NCI-H526 (cell line): ENCODE measurements around the gene ZIM2.
"Not testable (repeated sequence)": the region's sequence is repeated elsewhere in the genome, so short reads cannot be mapped to it uniquely, and the experiment has no call there.

Experiments used
- DNase-seq, 2 experiments: peaks; one replicate each; lab custom pipeline; 2025; lab: John Stamatoyannopoulos, UW

ZIM2 gene

DNA sequence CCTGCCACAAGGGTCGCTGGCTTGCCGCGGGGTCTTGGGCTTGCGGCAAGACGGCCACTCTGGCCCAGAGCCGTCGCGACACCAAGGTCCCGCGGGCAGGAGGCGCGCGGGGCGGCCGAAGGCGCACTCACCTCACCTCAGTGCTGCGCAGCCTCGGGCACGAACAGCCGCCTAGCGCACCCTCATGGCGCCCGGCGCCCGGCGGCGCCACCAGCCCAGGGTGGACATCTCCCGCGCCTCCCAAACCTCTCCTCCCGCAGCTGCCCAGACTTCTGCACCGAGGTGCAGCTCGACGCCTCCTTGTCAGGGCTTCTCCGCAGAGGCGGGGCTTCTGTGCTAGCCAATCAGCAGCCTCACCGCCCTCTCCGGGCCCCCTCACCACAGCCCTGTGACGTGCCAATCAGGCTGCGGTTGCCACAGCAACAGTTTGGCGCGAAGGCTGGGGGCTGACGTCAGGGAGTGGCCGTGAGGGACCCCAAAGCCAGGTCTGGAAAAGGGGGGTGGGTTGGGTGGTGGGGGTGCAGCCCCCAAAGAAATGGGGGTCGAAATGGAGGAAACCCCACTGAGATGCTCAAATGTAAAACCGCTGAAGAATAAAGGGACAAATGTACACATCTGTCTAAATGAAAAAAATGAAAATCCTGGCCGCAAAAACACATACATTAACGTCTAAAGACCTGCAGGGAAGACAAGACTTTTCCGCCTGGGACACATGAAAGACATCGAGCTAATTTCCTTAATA lies at the start of gene ZIM2, which contains the start of gene PEG3:
Gene ZIM2, minus strand, starts transcription at position 276 of the 742 bp plus-strand sequence. CDS start 16,449 bp downstream, outside the sequence.
Gene PEG3, minus strand, starts transcription at position 276 of the 742 bp plus-strand sequence. CDS start 16,071 bp downstream, outside the sequence.
- no peak for DNase-seq

DNA sequence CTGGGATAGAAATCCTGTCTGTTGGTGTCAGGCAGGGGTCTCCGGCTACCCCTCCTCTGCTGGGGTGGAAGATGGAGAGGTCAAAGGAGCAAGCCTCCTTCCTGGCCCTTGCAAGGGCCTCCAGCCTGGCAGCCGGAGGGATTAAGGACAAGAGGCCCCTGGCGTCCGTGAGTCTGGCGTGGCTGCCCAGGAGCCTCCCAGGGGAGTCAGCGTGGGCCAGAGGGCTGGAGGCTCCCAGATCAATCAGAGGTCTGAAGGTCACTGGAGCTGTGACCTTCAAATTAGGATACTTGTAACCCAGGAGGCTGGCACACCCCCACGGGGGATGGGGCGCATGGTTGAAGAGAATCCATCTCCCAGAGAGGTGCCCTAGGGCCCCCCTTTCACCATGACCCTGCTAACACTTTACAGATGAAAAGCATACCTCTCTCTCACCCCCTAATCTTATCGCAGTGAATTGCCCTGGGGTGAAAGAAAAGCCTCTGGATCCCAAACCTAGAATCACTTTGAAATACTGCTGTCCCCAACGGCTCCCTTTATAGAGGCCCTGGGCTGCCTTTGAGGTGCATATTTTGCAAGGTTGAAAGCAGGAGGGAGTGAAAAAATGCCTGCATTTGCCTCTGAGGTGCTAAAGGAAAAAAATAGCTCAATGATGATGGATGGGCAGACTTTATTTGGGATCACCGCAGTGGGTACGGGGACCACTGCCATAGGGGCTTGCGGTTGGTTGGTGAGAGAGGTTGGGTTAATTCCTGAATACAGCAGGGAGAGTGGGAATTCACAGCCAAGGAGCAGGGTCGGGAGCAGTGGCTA lies 44.9 kb upstream of the ZIM2 start:
- no peak for DNase-seq

DNA sequence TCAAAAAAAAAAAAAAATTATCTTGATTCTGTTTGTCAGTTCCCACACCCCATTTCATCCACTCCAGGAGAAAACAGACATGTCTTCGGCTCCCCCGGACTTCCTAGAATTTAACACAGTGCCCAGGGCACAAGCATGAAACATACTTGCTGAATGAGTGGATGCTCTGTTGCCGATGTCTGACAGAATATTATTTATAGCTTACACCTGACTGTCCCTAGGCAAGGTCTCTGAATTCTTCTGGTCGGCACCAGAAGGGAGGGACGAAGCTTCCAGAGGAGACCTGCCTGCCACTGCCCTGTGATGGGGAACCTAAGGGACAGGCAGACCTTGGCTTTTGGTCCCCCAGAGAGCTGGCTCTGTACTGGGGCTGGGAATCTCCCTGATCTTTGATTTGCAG lies 43.9 kb upstream of the ZIM2 start:
- DNase-seq = no peak

DNA sequence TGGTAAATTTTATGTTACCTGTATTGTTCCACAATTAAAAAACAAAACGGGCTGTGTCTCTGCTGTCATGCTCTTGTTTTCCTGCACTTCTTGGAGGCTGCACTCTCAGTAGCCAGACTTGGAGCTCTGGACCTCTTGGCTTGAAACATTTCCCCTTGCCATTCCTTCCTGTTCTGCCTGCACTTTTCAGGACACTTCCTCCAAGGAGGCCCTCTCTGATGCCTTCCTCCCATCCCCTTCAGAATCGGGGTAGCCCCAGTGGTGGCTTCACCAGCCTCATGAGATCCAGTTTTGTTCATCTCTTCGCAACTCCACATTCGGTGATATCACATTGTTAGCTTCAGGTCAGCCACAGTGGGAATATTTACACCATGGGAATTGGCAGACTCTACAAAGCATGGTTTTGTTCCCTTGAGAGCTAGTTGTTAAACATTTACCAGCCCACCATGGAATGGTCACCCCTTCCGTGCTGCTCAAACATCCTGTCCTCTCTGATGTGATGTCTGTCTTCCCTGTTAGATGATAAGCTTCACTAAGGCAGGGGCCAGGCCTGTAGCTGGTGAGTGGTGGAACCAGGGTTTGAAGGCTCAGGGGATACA lies 40.2 kb upstream of the ZIM2 start:
- no peak for DNase-seq

DNA sequence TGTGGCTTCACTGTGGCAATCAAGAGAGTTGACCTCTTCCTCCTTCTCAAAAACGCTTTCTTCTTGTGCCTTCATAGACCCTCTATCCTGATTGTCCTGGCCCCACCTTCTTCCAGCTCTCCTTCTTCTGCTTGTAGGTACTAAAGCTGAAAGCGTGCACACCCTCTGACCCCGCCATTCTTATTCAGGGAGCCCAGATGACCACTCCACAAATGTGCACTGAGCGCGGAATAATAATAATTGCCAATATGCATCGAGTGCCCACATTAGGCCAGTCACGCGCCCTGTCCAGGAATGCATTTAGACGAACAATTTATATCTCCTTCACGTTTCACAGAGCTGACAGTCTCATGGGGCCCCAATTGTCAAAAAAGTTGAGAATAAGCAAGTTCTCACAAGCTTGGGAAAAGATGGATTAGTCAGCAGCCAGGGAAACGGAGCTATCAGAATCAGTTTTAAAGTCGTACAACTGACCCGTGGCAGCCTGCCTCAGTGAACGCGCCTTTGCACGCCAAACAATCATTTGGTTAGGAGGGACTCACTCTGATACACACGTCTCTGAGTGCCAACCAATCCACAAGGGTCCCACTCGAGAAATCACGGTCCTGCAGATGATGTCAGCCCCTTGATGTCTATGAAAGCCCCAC lies 36.7 kb upstream of the ZIM2 start:
- DNase-seq = no peak

DNA sequence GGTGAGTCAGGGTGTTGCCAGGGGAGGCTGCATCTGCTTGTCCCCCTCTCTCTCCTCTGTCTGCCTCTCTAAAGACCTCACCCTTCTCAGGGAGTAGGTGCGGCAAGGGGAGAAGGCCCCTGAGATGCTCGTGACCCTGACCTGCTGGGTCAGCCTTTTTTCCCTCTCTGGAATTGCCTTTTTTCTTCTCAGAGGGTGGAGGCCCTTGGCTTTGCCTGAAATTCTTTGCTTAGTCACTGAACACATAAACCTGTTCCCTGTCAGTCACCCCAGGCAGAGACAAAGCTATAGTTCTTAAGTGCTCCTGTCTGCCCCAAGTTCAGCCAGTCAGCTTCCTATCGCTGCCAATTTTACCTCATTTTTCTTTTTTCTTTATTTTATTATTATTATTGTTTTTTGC lies 35.2 kb upstream of the ZIM2 start:
- no peak for DNase-seq

DNA sequence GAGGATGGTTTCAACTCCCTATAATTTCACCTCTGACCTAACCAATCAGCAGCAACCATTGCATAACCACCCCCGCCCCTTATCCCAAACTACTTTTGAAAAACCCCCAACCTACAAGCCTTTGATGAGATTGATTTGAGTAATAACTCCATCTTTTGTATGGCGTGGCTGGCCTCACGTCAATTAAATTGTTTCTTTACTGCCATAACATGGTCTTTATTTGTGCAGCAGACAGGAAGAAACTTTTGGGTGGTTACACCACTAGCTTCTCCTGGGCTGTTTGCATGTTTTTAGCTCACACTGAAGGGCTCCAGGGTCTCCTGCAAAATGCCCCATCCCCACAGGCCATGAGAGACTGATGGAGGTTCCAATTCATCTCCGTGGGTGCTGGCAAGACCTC lies 34.0 kb upstream of the ZIM2 start:
- no peak for DNase-seq

DNA sequence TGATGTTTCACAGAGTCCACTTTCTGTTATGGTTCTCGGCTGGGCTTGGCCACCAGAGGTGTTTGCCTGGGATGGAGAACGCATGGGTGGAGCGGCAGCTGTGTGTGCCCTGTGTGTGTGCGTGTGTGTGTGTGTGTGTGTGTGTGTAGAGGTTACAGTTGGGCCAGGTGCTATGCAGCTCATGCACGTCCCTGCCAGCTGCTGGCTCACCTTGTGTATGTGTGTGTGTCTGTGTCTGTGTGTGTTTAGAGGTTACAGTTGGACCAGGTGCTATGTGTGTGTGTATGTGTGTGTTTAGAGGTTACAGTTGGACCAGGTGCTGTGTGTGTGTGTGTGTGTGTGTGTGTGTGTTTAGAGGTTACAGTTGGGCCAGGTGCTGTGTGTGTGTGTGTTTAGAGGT lies 33.0 kb upstream of the ZIM2 start:
- no peak for DNase-seq

DNA sequence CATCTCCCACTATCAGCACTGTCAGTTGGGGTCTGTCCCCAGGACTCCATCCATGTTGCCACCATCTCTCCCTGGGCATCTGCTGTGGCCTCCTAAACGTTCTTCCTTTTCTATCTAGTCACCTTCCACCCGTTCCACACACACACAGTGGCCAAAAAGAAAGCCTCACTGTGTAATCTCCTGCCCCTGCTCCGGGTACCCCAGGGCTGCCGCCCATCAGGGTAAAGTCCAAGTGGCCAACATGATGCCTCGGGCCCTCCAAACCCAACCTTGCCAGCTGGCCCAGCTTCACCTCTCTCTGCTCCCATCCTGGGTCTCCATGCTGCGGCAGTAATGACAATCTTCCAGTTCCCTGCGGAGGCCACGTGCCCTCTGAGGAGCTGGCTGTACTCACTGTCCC lies 29.4 kb upstream of the ZIM2 start:
- no peak for DNase-seq

DNA sequence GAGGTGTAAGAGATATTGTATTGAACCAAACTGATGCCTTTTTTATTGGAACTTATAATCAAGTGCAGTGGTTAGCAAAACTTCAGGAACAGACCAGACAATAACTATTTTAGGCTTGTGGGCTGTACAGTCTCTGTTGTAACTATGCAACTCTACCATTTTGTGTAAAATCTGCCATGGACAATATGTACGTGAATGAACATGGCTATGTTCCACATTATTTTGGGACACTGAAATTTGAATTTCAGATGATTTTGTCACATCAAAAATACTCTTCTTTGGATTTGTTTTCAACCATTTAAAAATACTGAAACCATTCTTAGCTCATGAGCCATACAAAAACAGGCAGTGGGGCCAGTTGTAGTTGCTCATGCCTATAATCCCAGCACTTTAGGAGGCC lies 27.9 kb upstream of the ZIM2 start:
- DNase-seq = no peak

DNA sequence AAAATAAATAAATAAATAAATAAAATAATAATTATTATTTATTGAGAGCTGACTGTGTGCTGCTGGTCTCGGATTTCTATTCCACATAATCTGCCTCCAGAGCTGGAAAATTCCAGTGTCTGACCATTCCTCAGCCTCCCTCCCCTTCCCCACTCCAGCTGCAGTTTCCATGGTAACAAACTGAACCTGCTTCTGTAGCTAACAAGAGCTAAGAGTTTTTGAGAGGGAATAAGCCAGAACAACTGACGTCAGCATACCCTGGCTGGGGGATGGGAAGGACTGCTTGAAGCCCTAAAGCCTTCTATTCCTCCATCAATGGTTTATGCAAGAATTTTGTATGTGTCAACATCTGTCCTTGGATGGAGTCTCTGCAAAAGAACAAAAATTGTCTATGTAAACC lies 26.0 kb upstream of the ZIM2 start:
- DNase-seq = no peak

DNA sequence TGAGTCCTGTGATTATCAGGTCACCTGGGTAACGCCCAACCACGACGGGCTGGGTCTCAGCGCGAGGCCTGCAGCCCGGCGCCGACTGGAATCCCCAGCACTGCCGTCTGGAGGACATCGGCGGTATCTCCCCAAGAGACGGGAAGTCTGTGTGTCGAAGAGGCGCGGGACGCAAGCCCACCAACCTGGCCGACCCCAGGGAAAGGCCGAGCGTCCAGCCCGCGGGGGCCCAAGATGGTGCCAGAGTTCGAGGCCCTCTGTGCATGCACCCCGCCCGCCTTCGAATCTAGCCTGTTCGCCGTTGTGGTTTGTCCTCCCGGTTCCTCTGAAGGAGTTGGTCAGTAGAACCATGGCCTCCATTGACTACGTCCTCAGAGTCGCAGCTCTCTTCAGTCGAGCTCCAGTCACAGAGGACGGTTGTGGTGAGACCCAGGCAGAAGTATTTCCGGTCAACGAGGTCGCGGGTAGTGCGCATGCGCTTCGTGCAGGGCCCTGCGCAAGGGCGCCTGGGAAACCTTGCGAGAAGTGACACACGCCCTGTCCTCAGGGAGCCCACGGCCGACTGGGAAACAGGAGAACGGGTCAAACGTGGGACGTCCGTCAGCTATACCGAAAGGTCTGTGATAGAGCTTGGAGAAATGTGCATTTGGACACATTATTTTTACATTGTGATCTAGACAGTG lies 24.1 kb upstream of the ZIM2 start:
- DNase-seq = no peak

DNA sequence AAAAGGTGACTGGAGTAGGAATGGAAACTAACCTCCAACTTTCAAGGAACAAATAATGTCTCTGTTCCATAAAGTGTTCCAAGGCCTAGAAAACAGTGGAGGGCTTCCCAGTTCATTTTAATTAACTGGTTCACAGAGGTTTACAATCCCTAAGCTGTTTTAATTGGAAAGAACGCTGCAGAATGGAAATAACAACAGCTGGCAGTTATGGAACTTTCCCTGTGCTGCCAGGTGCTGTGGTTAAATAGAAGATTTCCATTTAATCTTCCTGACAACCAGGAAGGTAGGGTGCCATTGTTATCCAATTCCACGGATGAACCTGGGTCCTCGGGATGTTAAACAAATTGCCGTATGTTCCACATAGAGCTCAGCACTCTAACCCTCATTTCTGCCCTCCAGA lies 22.2 kb upstream of the ZIM2 start:
- DNase-seq = no peak

DNA sequence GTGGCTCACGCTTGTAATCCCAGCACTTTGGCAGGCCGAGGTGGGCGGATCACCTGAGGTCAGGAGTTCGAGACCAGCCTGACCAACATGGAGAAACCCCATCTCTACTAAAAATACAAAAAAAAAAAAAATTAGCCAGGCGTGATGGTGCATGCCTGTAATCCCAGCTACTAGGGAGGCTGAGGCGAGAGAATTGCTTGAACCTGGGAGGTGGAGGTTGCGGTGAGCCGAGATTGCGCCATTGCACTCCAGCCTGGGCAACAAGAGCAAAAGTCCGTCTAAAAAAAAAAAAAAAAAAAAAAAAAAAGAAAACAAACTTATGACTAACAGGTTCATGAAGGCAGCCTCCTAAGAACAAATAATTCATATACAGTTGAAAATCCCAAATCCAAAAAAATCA lies 19.9 kb upstream of the ZIM2 start:
- DNase-seq = not testable (repeated sequence)

DNA sequence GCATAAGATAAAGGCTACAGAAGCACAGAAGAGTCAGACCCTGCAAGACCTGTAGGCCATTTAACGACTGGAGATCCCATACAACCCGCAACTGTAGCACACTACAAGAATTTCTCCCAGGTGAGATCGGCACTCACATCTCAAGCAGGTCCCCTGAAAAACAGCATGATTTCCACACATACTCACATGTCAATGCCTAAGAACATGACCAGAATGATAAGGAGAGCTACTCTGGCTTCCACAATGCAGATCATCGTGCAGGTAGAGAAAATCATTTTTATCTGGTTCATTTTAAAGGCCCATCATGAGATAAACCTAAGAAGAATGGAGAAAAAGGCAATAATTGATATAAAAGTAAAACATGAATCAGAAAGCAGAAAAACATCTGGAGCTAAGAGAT lies 17.5 kb upstream of the ZIM2 start:
- no peak for DNase-seq

DNA sequence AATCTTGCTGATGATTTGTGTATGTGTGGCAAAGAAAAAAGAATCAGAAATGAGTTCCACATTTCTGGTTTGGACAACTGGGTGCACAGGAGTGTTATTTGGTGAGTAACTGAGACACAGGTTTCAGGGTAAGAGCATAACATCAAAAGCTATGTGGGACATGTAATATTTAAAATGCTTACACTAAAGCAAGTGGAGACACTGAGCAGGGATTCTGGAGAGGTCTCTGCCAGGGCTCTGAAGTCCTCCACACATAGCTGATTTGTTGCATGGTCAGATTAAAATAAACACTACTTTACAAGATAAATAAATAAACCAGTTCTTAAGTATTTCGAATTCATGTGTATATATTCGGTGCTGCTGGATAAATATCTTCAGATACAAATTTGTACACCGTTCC lies 16.3 kb upstream of the ZIM2 start:
- DNase-seq = no peak

DNA sequence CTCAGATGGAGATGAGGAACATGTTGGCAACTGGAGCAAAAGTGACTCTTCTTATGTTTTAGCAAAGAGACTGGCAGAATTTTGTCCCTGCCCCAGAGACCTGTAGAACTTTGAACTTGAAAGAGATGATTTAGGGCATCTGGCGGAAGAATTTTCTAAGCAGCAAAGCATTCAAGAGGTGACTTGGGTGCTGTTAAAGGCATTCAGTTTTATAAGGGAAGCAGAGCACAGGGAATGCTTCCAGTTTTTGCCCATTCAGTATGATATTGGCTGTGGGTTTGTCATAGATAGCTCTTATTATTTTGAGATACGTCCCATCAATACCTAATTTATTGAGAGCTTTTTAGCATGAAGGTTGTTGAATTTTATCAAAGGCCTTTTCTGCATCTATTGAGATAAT lies 11.8 kb upstream of the ZIM2 start:
- DNase-seq = not testable (repeated sequence)

DNA sequence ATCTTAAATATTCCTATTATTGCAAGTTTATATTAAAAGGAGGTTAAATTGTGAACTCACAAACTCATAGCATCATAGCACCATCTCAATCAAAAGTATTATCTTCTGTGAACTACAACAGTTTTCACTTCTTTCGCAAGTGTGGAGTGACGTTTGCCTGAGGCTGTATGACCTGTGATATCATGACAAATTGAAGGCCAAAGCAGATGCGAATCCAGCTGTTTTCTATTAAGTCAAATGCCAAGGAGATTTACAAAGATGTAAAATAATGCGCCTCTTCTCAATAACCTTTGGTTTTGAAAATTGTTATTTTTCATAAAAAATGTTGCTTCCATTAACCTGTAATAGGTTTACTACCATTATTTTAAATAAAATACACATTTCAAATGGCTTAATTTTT lies 7.6 kb upstream of the ZIM2 start:
- no peak for DNase-seq

DNA sequence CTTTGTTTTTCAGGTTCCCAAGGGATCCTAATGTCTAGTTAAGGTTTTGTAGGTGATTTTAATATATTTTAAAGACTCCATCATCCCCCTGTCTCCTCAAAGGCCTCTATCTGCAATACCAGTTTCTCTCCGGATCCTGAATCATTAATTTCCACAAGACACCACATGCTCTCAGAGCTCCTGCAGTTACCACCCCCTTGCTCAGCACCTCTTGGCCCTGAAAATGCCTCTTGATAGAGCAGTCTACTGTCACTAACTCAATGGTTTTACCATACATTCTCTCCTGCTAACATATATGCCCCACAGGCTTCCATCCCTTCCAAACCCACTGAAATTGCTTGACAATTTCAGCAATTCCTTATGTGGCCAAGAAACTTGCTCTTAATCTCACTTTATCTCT lies 1.9 kb upstream of the ZIM2 start:
- no peak for DNase-seq

DNA sequence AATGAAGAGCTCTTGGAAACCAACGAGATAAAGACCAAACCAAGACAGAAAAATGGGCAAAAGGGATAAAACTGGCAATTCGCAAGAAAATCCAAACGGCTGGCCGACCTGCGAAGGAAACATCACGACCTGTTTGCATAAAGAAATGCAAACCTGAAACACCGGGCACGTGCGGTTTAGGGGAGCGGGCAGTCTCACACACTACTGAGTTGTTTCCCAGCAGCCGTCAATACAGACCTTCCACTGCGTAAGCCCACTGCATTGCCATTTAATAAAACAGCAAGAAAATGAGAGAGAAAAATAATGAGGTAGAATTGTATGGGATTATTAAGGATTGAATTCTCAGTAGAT lies 642 bp upstream of the ZIM2 start:
- no peak for DNase-seq

DNA sequence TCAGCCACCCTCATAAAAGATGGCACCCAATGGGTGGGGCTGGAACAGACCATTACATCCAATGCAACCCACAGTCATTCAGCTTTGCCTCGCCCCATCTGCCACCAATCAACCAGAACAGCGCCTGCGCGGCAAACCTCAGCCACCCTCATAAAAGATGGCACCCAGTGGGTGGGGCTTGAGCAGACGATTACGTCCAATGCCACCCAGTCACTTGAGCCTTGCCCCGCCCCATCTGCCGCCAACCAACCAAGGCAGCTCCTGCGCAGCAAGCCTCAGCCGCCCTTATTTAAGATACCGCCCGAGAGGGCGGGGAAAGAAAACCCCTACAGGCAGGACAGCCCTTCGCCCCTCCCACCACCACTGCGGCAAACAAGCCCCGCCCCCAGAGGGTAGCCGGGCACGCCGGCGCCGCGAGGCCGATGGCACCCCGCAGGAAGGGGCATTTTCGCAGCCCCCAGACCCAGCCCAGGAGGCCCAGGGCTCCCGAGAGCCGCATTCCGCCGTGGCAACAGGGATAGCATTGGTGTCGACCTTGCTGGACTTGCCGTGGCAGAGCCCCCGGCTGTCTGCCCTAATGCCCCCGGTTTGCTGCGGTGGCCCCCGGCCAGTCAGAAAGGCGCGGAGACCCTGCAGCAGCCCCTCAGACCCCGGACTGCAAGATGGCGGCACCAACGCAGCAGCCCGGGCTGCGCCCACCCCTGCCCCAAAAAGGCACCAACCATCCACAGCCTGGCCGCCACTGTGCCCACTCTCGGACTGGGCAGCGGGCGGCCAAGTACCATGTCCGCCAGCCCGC lies 675 bp downstream of the ZIM2 start:
- no peak for DNase-seq
